ENCODE results near the gene CD8A.

The CD8A gene

DNA sequence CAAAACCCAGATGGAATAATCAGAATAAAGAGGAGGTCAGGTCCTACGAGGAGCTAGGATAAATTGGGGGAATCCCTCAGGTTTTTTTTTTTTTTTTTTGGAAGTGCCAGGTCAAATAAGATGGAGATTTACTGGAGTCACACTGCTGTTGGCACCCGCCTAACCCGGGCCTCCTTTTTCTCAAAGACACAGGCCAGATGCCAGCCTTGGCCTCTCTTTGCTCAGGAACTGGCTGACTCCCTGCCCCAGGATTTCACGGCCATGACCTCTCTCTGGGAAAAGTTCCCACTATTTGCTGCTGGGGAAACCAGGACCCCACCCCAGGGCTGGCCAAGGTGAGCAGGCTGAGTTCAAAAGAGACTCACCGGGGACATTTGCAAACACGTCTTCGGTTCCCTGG lies 2.5 kb downstream of the CD8A start:
- Histone ChIP-seq H3K36me3 (ENCODE audit: insufficient read depth, low read length) (no peaks in the 10 kb centered on the region), H3K4me3 (ENCODE audit: low read length) (no peak overlapping the region), H3K27me3 (ENCODE audit: insufficient read depth, low read length) (peaks cover 69% of the 10 kb centered on the region), H3K9ac (ENCODE audit: low read depth, low read length) (no peak overlapping the region), H3K4me1 (ENCODE audit: insufficient read depth, low read length) (peaks cover 7% of the 10 kb centered on the region; the same call in 1 of the 2 replicates), H3K9me3 (ENCODE audit: insufficient read depth, low read depth, low read length) (no peaks in the 10 kb centered on the region), H3K27ac (ENCODE audit: low read depth, low read length) (no peak overlapping the region)
- WGBS: 75% methylated on average over 7 of the region's 7 CpGs

DNA sequence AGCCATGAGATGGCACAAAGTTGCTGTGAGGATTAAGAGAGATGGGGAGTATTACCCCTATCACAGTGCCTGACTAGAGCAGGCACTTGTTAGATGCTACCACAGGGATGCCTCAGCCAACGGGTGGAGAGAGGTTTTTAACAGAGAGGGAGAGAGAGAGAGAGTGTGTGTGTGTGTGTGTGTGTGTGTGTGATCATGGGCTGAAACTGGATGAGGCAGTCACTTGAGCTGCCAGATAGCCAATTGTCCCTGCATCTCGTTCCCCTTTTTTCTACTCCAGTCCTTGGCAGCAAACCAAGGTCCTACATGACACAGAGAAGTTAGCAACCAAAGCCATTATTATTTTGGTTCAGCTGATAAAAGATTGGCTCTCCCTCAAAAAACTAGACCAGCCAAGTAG lies 3.0 kb downstream of the CD8A start:
- Histone ChIP-seq H3K4me3 (ENCODE audit: low read length) (no peak overlapping the region), H3K9me3 (ENCODE audit: insufficient read depth, low read depth, low read length) (no peaks in the 10 kb centered on the region), H3K4me1 (ENCODE audit: insufficient read depth, low read length) (peaks cover 7% of the 10 kb centered on the region; the same call in 1 of the 2 replicates), H3K9ac (ENCODE audit: low read depth, low read length) (no peak overlapping the region), H3K27me3 (ENCODE audit: insufficient read depth, low read length) (peaks cover 65% of the 10 kb centered on the region), H3K27ac (ENCODE audit: low read depth, low read length) (no peak overlapping the region), H3K36me3 (ENCODE audit: insufficient read depth, low read length) (no peaks in the 10 kb centered on the region)
- WGBS: 60% methylated on average over 2 of the region's 2 CpGs

DNA sequence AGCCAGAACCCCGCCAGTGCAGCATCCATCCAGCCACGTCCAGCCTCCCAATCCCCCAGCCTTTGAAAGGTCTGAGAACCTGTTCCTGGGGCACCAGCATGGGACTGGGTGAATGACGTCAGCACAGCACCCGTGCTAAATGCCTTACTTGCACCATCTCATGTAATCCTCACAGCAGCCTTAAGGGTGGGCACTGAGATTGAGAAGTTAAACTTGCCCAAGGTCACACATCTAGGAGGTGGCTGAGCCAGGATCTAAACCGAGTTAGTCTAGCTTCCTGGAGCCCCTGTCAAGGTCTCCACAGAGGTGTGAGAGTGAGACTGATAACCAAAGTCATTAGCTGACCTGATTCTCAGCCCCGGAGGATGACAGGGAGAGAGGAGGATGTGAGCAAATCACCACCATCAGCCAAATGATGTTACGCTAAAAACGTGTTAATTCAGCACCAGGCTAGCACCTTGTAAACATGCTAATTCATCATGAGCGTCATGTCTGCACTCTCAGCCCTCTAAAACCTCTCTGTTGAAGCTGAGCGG lies 4.6 kb downstream of the CD8A start:
- 0 out of 2 replicates have a peak, but pooled peaks cover 2% of the 10 kb centered on the region for H3K4me1 ChIP-seq (ENCODE audit: insufficient read depth, low read length)
- no peak overlapping the region for H3K9ac ChIP-seq (ENCODE audit: low read depth, low read length)
- no peak overlapping the region for H3K27ac ChIP-seq (ENCODE audit: low read depth, low read length)
- no peaks in the 10 kb centered on the region for H3K36me3 ChIP-seq (ENCODE audit: insufficient read depth, low read length)
- H3K27me3 ChIP-seq (ENCODE audit: insufficient read depth, low read length): peaks cover 48% of the 10 kb centered on the region
- WGBS: 81% methylated on average over 10 of the region's 10 CpGs
- H3K9me3 ChIP-seq (ENCODE audit: insufficient read depth, low read depth, low read length): no peaks in the 10 kb centered on the region
- H3K4me3 ChIP-seq (ENCODE audit: low read length): no peak overlapping the region

DNA sequence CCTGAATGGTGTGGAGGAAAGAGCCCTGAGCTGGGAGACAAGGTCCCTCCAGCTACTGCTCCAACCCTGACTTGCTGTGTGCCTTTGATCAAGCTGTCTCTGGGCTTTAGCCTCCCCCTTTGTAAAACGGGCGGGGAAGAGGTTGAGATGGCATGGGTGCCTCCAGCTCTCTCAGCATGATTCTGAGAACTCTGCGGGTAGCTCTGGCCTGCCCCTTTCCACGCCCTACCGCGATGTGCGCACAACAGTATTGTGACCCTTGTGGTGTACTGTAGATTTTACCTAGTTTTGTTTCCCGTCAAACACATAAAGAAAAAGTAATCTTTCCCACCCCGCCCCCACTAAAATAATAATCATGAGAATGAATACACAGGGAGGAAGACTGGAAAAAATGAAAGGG lies 5.3 kb downstream of the CD8A start:
- no peaks in the 10 kb centered on the region for H3K9me3 ChIP-seq (ENCODE audit: insufficient read depth, low read depth, low read length)
- H3K4me1 ChIP-seq (ENCODE audit: insufficient read depth, low read length): no peaks in the 10 kb centered on the region
- no peak overlapping the region for H3K4me3 ChIP-seq (ENCODE audit: low read length)
- no peak overlapping the region for H3K9ac ChIP-seq (ENCODE audit: low read depth, low read length)
- no peak overlapping the region for H3K27ac ChIP-seq (ENCODE audit: low read depth, low read length)
- WGBS: 89% methylated on average over 7 of the region's 9 CpGs
- peaks cover 42% of the 10 kb centered on the region for H3K27me3 ChIP-seq (ENCODE audit: insufficient read depth, low read length)
- no peaks in the 10 kb centered on the region for H3K36me3 ChIP-seq (ENCODE audit: insufficient read depth, low read length)

DNA sequence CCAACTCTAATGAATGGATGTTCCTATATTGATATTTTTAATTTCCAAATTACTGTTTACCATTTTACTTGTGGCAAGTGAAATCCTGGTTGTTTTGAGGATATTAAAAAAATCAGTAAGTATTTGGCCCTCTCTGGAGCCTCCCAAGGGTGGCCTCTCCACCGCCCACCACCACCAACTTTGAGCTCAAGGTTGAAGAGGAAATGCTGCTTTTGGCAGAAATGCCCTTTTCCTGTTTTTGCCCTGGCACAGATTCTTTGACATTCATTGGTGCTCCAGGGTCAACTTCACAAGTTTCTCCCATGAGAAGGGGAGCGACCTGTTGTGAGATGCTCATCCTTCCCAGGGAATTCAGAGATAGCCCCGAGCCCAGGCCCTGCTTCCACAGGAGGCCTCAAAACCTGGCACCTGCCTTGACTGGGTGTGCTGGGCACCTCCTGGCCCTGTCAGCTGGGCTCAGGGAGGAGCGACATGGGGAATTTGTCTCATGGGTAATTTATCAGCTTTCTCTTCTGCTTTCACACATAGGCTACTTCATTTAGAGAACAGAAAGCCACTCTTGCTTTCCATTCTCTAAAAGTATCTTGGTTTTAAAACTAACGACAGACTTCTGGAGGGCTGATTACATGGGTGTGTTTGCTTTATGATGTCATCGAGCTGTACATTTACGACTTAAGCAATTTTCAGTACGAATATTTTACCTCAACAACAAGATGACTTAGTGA lies 6.9 kb downstream of the CD8A start:
- WGBS: 92% methylated on average over 6 of the region's 8 CpGs

DNA sequence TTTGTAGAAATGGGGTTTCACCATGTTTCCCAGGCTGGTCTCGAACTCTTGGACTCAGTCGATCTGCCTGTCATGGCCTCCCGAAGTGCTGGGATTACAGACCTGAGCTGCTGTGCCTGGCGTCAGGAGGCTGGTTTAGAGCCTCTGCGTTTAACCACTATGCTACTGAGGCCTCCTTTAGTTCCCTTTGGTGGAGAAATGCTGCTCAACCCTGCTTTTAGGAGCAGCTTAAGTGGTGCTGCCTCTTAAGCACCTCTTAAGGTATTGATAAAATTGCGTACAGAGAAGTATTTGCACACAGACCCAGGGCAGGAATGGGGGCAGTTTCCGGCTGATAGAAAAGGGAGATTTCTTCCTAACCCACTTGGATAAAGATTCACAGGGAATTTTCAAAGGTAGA lies 8.0 kb downstream of the CD8A start:
- WGBS: 89% methylated on average over 7 of the region's 7 CpGs

More for the DNA sequence above, 6.9 kb downstream of the CD8A start:
- Histone ChIP-seq H3K9me3 (ENCODE audit: insufficient read depth, low read depth, low read length) (no peaks in the 10 kb centered on the region), H3K27me3 (ENCODE audit: insufficient read depth, low read length) (peaks cover 25% of the 10 kb centered on the region), H3K4me3 (ENCODE audit: low read length) (no peak overlapping the region), H3K9ac (ENCODE audit: low read depth, low read length) (no peak overlapping the region), H3K4me1 (ENCODE audit: insufficient read depth, low read length) (no peaks in the 10 kb centered on the region), H3K36me3 (ENCODE audit: insufficient read depth, low read length) (no peaks in the 10 kb centered on the region), H3K27ac (ENCODE audit: low read depth, low read length) (no peak overlapping the region)

DNA sequence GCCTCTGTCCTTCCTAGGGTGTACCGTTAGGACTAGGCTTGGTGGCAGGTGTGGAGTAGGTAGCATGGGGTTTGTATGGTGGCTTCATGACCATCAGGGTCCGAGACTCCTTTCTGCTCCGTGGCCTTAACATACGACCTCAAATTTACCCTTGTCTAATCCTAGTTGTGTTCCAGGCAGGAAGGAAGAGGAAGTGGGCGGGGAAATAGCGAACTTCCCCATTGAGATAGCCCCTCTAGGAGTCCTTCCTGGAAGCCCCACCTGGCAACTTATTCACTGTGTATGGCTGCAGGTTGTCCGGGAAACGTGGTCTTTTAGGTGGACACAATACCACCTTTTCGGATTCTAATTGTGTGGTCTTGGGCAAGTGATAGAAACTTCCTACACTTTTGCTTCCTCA lies 9.3 kb downstream of the CD8A start:
- 90% methylated on average over 9 of the region's 9 CpGs for WGBS
- H3K27ac ChIP-seq (ENCODE audit: low read depth, low read length): no peak overlapping the region
- no peak overlapping the region for H3K4me3 ChIP-seq (ENCODE audit: low read length)
- H3K4me1 ChIP-seq (ENCODE audit: insufficient read depth, low read length): no peaks in the 10 kb centered on the region
- H3K36me3 ChIP-seq (ENCODE audit: insufficient read depth, low read length): no peaks in the 10 kb centered on the region
- no peaks in the 10 kb centered on the region for H3K9me3 ChIP-seq (ENCODE audit: insufficient read depth, low read depth, low read length)
- H3K27me3 ChIP-seq (ENCODE audit: insufficient read depth, low read length): peaks cover 7% of the 10 kb centered on the region; the same call in 1 of the 2 replicates
- no peak overlapping the region for H3K9ac ChIP-seq (ENCODE audit: low read depth, low read length)

More for the DNA sequence above, 8.0 kb downstream of the CD8A start:
- Histone ChIP-seq H3K9me3 (ENCODE audit: insufficient read depth, low read depth, low read length) (no peaks in the 10 kb centered on the region), H3K4me1 (ENCODE audit: insufficient read depth, low read length) (no peaks in the 10 kb centered on the region), H3K9ac (ENCODE audit: low read depth, low read length) (no peak overlapping the region), H3K27me3 (ENCODE audit: insufficient read depth, low read length) (peaks cover 15% of the 10 kb centered on the region), H3K36me3 (ENCODE audit: insufficient read depth, low read length) (no peaks in the 10 kb centered on the region), H3K27ac (ENCODE audit: low read depth, low read length) (no peak overlapping the region), H3K4me3 (ENCODE audit: low read length) (no peak overlapping the region)

DNA sequence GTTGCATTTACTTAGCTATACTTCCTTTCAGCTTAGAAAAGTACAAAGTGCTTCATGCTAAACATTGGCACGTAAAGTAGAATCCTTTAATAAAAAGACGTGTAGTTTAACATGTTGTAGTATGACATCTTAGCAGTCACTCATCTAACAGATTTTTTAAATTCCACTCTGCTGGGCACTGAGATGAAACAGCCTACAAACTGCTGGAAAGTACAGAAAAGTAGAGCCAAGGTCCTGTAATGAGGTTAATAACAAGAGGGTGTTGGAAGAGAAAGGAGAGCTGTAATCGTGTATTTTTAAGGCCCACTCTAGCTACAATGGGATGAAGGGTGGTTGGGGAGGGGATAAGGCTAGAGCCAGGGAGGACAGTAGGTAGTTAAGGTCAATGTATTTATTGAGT lies 10.7 kb downstream of the CD8A start:
- Histone ChIP-seq H3K36me3 (ENCODE audit: insufficient read depth, low read length) (peaks cover 6% of the 10 kb centered on the region), H3K9me3 (ENCODE audit: insufficient read depth, low read depth, low read length) (no peaks in the 10 kb centered on the region), H3K4me1 (ENCODE audit: insufficient read depth, low read length) (no peaks in the 10 kb centered on the region), H3K27me3 (ENCODE audit: insufficient read depth, low read length) (no peaks in the 10 kb centered on the region), H3K27ac (ENCODE audit: low read depth, low read length) (no peak overlapping the region), H3K4me3 (ENCODE audit: low read length) (no peak overlapping the region), H3K9ac (ENCODE audit: low read depth, low read length) (no peak overlapping the region)
- 77% methylated on average over 1 of the region's 3 CpGs for WGBS

DNA sequence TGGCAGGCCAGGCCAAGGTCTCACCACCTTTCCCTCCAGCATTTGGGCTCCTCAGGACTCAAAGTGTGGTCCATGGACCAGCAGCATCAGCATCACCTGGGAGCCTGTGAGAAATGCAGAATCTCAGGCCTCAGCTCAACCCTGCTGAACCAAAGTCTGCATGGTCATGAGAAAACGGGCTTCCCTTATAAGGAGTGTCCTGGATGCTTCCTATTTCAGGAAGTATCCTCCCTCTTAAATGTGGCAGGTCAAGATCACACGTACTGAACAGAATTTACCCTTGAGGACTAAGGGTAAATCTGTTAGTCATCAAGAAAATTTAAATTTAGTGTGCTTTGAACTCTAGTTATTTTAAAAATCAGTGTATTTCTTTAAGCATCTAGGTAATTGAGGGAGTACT lies 11.8 kb downstream of the CD8A start:
- 92% methylated on average over 2 of the region's 2 CpGs for WGBS
- Histone ChIP-seq H3K36me3 (ENCODE audit: insufficient read depth, low read length) (peaks cover 16% of the 10 kb centered on the region), H3K4me1 (ENCODE audit: insufficient read depth, low read length) (no peaks in the 10 kb centered on the region; the same call in 1 of the 2 replicates), H3K9ac (ENCODE audit: low read depth, low read length) (no peak overlapping the region), H3K9me3 (ENCODE audit: insufficient read depth, low read depth, low read length) (no peaks in the 10 kb centered on the region), H3K27me3 (ENCODE audit: insufficient read depth, low read length) (no peaks in the 10 kb centered on the region), H3K4me3 (ENCODE audit: low read length) (no peak overlapping the region), H3K27ac (ENCODE audit: low read depth, low read length) (no peak overlapping the region)

DNA sequence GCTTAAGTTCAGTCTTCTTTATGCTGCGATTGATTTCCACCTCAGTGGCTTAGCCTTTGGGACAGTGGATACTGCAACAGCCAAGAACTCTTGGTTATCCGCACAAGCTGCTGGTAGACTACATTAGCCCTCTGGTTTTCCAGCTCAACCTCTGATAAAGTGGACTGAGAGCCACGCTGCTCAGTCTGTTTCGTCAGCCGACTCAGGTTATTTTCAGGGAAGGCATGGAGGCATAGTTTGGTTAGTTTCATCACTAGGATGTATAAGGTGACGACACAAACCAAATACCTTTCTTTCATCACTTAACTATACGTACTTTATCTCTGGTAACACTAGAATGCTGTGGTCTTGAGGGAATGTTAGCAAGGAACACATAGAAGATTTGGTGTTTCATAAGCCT lies 14.2 kb downstream of the CD8A start:
- H3K4me1 ChIP-seq (ENCODE audit: insufficient read depth, low read length): peaks cover 4% of the 10 kb centered on the region; the same call in 1 of the 2 replicates
- H3K27ac ChIP-seq (ENCODE audit: low read depth, low read length): no peak overlapping the region
- H3K36me3 ChIP-seq (ENCODE audit: insufficient read depth, low read length): peaks cover 37% of the 10 kb centered on the region
- no peak overlapping the region for H3K4me3 ChIP-seq (ENCODE audit: low read length)
- no peak overlapping the region for H3K9ac ChIP-seq (ENCODE audit: low read depth, low read length)
- no peaks in the 10 kb centered on the region for H3K9me3 ChIP-seq (ENCODE audit: insufficient read depth, low read depth, low read length)
- 97% methylated on average over 6 of the region's 7 CpGs for WGBS
- H3K27me3 ChIP-seq (ENCODE audit: insufficient read depth, low read length): no peaks in the 10 kb centered on the region

DNA sequence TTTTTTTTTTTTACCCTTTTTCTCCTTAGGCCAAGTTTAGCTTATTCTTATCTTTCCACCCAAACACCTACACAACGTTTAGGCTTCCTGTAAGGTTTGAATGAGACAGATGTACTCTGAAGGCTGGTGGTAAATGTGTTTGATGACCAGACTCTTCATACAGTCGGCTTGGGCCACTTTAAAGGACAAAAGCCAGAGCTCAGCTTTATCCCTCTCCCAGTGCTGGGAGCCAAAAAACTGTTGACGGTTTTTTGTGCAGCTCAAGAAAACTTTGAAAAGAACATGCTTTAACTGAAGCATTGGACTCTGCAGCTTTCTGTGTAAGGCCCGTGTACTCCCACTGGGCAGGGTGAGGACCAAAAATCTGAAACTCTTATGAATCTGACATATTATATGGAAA lies 15.4 kb downstream of the CD8A start:
- Histone ChIP-seq H3K9me3 (ENCODE audit: insufficient read depth, low read depth, low read length) (no peaks in the 10 kb centered on the region), H3K27me3 (ENCODE audit: insufficient read depth, low read length) (no peaks in the 10 kb centered on the region), H3K27ac (ENCODE audit: low read depth, low read length) (no peak overlapping the region), H3K36me3 (ENCODE audit: insufficient read depth, low read length) (peaks cover 49% of the 10 kb centered on the region), H3K4me1 (ENCODE audit: insufficient read depth, low read length) (peaks cover 4% of the 10 kb centered on the region; the same call in 1 of the 2 replicates), H3K9ac (ENCODE audit: low read depth, low read length) (no peak overlapping the region), H3K4me3 (ENCODE audit: low read length) (no peak overlapping the region)
- WGBS: 79% methylated on average over 3 of the region's 4 CpGs
